Loucy (cell line): ENCODE data around the gene TOB1.

Experiments
- CTCF ChIP-seq: fragments of 200-600 bp; sonication (generic); conservative IDR thresholded peaks from 2 replicates; pipeline ENCODE4 v1.5.1; 2014; ENCODE audit warnings: mild to moderate bottlenecking, antibody characterized with exemption, low read length
- EZH2phosphoT487 ChIP-seq: fragments of 200-600 bp; IDR thresholded peaks from 2 replicates; pipeline ENCODE4 v1.6.1; 2018; ENCODE audit warnings: antibody characterized with exemption, mild to moderate bottlenecking, moderate library complexity, borderline replicate concordance

GRCh38 chr17:50858486-50859225 lies 7.5 kb downstream of the TOB1 start:
- no peak for TF ChIP-seq CTCF
- TF ChIP-seq EZH2phosphoT487: no peak
